NCI-H187 (cell line): ENCODE results near the gene TFAP2B.

Experiments
- DNase-seq, 2 experiments: peaks; one replicate each; lab custom pipeline; 2025; lab: John Stamatoyannopoulos, UW

The TFAP2B gene

GRCh38 chr6:50848989-50849795, 30.5 kb downstream of the TFAP2B start:
- DNase-seq: no peak

- no peak for DNase-seq
Measured at GRCh38 chr6:50849796-50850180, 31.1 kb downstream of the TFAP2B start.

GRCh38 chr6:50850223-50851048, 31.8 kb downstream of the TFAP2B start:
- DNase-seq: peak; percentile 48 to 50

- DNase-seq: no peak
Measured at GRCh38 chr6:50851049-50851845, 32.6 kb downstream of the TFAP2B start.

GRCh38 chr6:50853939-50854338, 35.3 kb downstream of the TFAP2B start:
- no peak for DNase-seq

GRCh38 chr6:50861692-50862091, 43.0 kb downstream of the TFAP2B start:
- no peak for DNase-seq

GRCh38 chr6:50862176-50862575, 43.5 kb downstream of the TFAP2B start:
- DNase-seq: no peak

- no peak for DNase-seq
Measured at GRCh38 chr6:50864601-50865000, 45.9 kb downstream of the TFAP2B start.

- no peak for DNase-seq
Measured at GRCh38 chr6:50868466-50868865, 49.8 kb downstream of the TFAP2B start.

GRCh38 chr6:50873167-50873566, 54.5 kb downstream of the TFAP2B start:
- no peak for DNase-seq

- no peak for DNase-seq
Measured at GRCh38 chr6:50884364-50884763, 65.7 kb downstream of the TFAP2B start.

GRCh38 chr6:50887112-50887511, 68.4 kb downstream of the TFAP2B start:
- no peak for DNase-seq

- DNase-seq: no peak
Measured at GRCh38 chr6:50889497-50889896, 70.8 kb downstream of the TFAP2B start.

- no peak for DNase-seq
Measured at GRCh38 chr6:50889935-50890334, 71.3 kb downstream of the TFAP2B start.

GRCh38 chr6:50890579-50890978, 71.9 kb downstream of the TFAP2B start:
- no peak for DNase-seq

GRCh38 chr6:50891290-50891689, 72.6 kb downstream of the TFAP2B start:
- no peak for DNase-seq
